ENCODE results near the gene CDK14. TPM values are rescaled to one million over a fixed set of nuclear protein-coding genes. Genes with fewer than 3 reads are reported as not detected.

CDK14 gene
- total and polyA plus RNA-seq, 2 donors (not counting 1 experiment from before 2014, with no cell fraction given), result 23.6 to 41.1 TPM

GRCh38 chr7:90701021-90701420 lies 104.9 kb downstream of the CDK14 start:
- Histone ChIP-seq H3K9ac (ENCODE audit: insufficient read depth, low read length) (peak overlapping the region; percentile 20), H3K4me2 (ENCODE audit: extremely low read depth, insufficient read depth, low read length) (peak overlapping the region; percentile 76), H4K20me1 (ENCODE audit: control insufficient read depth, extremely low read depth, insufficient read depth, low read length) (no peaks in the 10 kb centered on the region), H2AFZ (ENCODE audit: low read length) (no peak overlapping the region), H3K36me3 (ENCODE audit: control insufficient read depth, insufficient read depth, low read length) (no peaks in the 10 kb centered on the region), H3K9me3 (ENCODE audit: control insufficient read depth, insufficient read depth, low read depth, low read length) (no peaks in the 10 kb centered on the region), H3K4me1 (ENCODE audit: control insufficient read depth, extremely low read depth, insufficient read depth, low read length) (peaks cover 3% of the 10 kb centered on the region), H3K4me3 (replicated peaks in 1 of 4; ENCODE audit: control extremely low read depth in 1 of 4, insufficient read depth in 1 of 4, low read depth in 3 of 4, low read length in 4 of 4) (peak overlapping the region; percentile 20 to 48 (median 30)), H3K27me3 (ENCODE audit: control insufficient read depth, insufficient read depth, low read length) (no peaks in the 10 kb centered on the region), H3K79me2 (ENCODE audit: control insufficient read depth, insufficient read depth, low read length) (peaks cover 1% of the 10 kb centered on the region), H3K27ac (ENCODE audit: insufficient read depth, low read length) (no peak overlapping the region)
- no peak for DNase-seq (ENCODE audit: low read depth in 2 of 2)
- TF ChIP-seq CTCF (conservative IDR thresholded peaks at IDR 0.05 in 1 of 2, IDR thresholded peaks at IDR 0.05 in 1 of 2; ENCODE audit: low read depth in 1 of 2, low read length in 2 of 2) (no peak), EZH2 (IDR thresholded peaks at IDR 0.05; ENCODE audit: low read length, missing control alignments) (no peak)

GRCh38 chr7:90701771-90702170 lies 105.7 kb downstream of the CDK14 start:
- Histone ChIP-seq H3K79me2 (ENCODE audit: control insufficient read depth, insufficient read depth, low read length) (peaks cover 1% of the 10 kb centered on the region), H2AFZ (ENCODE audit: low read length) (no peak overlapping the region), H3K27me3 (ENCODE audit: control insufficient read depth, insufficient read depth, low read length) (no peaks in the 10 kb centered on the region), H4K20me1 (ENCODE audit: control insufficient read depth, extremely low read depth, insufficient read depth, low read length) (no peaks in the 10 kb centered on the region), H3K4me2 (ENCODE audit: extremely low read depth, insufficient read depth, low read length) (no peak overlapping the region), H3K36me3 (ENCODE audit: control insufficient read depth, insufficient read depth, low read length) (no peaks in the 10 kb centered on the region), H3K4me1 (ENCODE audit: control insufficient read depth, extremely low read depth, insufficient read depth, low read length) (peaks cover 3% of the 10 kb centered on the region), H3K27ac (ENCODE audit: insufficient read depth, low read length) (no peak overlapping the region), H3K4me3 (replicated peaks in 1 of 4; ENCODE audit: control extremely low read depth in 1 of 4, insufficient read depth in 1 of 4, low read depth in 3 of 4, low read length in 4 of 4) (no peak overlapping the region), H3K9me3 (ENCODE audit: control insufficient read depth, insufficient read depth, low read depth, low read length) (no peaks in the 10 kb centered on the region), H3K9ac (ENCODE audit: insufficient read depth, low read length) (no peak overlapping the region)
- TF ChIP-seq EZH2 (IDR thresholded peaks at IDR 0.05; ENCODE audit: low read length, missing control alignments) (no peak), CTCF (conservative IDR thresholded peaks at IDR 0.05 in 1 of 2, IDR thresholded peaks at IDR 0.05 in 1 of 2; ENCODE audit: low read depth in 1 of 2, low read length in 2 of 2) (no peak)
- no peak for DNase-seq (ENCODE audit: low read depth in 2 of 2)

- TF ChIP-seq CTCF (conservative IDR thresholded peaks at IDR 0.05 in 1 of 2, IDR thresholded peaks at IDR 0.05 in 1 of 2; ENCODE audit: low read depth in 1 of 2, low read length in 2 of 2), result no peak
- no peak for TF ChIP-seq EZH2 (IDR thresholded peaks at IDR 0.05; ENCODE audit: low read length, missing control alignments)
- Histone ChIP-seq H2AFZ (ENCODE audit: low read length) (no peak overlapping the region), H3K79me2 (ENCODE audit: control insufficient read depth, insufficient read depth, low read length) (peaks cover 2% of the 10 kb centered on the region), H3K4me1 (ENCODE audit: control insufficient read depth, extremely low read depth, insufficient read depth, low read length) (peaks cover 9% of the 10 kb centered on the region), H3K4me2 (ENCODE audit: extremely low read depth, insufficient read depth, low read length) (no peak overlapping the region), H3K27me3 (ENCODE audit: control insufficient read depth, insufficient read depth, low read length) (no peaks in the 10 kb centered on the region), H3K27ac (ENCODE audit: insufficient read depth, low read length) (no peak overlapping the region), H3K4me3 (replicated peaks in 1 of 4; ENCODE audit: control extremely low read depth in 1 of 4, insufficient read depth in 1 of 4, low read depth in 3 of 4, low read length in 4 of 4) (no peak overlapping the region), H3K36me3 (ENCODE audit: control insufficient read depth, insufficient read depth, low read length) (no peaks in the 10 kb centered on the region), H4K20me1 (ENCODE audit: control insufficient read depth, extremely low read depth, insufficient read depth, low read length) (no peaks in the 10 kb centered on the region), H3K9me3 (ENCODE audit: control insufficient read depth, insufficient read depth, low read depth, low read length) (no peaks in the 10 kb centered on the region), H3K9ac (ENCODE audit: insufficient read depth, low read length) (no peak overlapping the region)
- no peak for DNase-seq (ENCODE audit: low read depth in 2 of 2)
Observed at GRCh38 chr7:90705391-90706071, 109.4 kb downstream of the CDK14 start.

Data from fibroblast of lung (primary cell).